Activated naive CD8-positive, alpha-beta T cell treated with anti-CD3 and anti-CD28 coated beads, Interleukin-2, amount 50 U/mL, for 24 hours (primary cell): ENCODE measurements around the gene MAP3K4.
A peak's percentile ranks its signal among the peaks of the same experiment; 100 is the strongest.

Experiments used
- ATAC-seq: fragments of 150-1000 bp; cut with Tn5 transposase; one replicate; pipeline ENCODE4 v1.10.0; 2021
- DNase-seq: peaks from one replicate; pipeline ENCODE4 v3.0.0; 2021
- H3K27ac Mint-ChIP-seq: one replicate; pipeline ENCODE4 v1.8.0; 2021; ENCODE audit warnings: mild to moderate bottlenecking, mixed read lengths
- H3K27me3 Mint-ChIP-seq: one replicate; pipeline ENCODE4 v1.8.0; 2021; ENCODE audit warnings: mixed read lengths
- H3K36me3 Mint-ChIP-seq: one replicate; pipeline ENCODE4 v1.8.0; 2021; ENCODE audit warnings: low read depth, mixed read lengths
- H3K4me1 Mint-ChIP-seq: one replicate; pipeline ENCODE4 v1.8.0; 2021; ENCODE audit warnings: mixed read lengths
- H3K4me3 Mint-ChIP-seq: one replicate; pipeline ENCODE4 v1.8.0; 2021; ENCODE audit warnings: mild to moderate bottlenecking, moderate library complexity, mixed read lengths
- H3K9me3 Mint-ChIP-seq: one replicate; pipeline ENCODE4 v1.8.0; 2021; ENCODE audit warnings: mixed read lengths

The MAP3K4 gene, protein sequence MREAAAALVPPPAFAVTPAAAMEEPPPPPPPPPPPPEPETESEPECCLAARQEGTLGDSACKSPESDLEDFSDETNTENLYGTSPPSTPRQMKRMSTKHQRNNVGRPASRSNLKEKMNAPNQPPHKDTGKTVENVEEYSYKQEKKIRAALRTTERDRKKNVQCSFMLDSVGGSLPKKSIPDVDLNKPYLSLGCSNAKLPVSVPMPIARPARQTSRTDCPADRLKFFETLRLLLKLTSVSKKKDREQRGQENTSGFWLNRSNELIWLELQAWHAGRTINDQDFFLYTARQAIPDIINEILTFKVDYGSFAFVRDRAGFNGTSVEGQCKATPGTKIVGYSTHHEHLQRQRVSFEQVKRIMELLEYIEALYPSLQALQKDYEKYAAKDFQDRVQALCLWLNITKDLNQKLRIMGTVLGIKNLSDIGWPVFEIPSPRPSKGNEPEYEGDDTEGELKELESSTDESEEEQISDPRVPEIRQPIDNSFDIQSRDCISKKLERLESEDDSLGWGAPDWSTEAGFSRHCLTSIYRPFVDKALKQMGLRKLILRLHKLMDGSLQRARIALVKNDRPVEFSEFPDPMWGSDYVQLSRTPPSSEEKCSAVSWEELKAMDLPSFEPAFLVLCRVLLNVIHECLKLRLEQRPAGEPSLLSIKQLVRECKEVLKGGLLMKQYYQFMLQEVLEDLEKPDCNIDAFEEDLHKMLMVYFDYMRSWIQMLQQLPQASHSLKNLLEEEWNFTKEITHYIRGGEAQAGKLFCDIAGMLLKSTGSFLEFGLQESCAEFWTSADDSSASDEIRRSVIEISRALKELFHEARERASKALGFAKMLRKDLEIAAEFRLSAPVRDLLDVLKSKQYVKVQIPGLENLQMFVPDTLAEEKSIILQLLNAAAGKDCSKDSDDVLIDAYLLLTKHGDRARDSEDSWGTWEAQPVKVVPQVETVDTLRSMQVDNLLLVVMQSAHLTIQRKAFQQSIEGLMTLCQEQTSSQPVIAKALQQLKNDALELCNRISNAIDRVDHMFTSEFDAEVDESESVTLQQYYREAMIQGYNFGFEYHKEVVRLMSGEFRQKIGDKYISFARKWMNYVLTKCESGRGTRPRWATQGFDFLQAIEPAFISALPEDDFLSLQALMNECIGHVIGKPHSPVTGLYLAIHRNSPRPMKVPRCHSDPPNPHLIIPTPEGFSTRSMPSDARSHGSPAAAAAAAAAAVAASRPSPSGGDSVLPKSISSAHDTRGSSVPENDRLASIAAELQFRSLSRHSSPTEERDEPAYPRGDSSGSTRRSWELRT (N-terminal part only)

DNA sequence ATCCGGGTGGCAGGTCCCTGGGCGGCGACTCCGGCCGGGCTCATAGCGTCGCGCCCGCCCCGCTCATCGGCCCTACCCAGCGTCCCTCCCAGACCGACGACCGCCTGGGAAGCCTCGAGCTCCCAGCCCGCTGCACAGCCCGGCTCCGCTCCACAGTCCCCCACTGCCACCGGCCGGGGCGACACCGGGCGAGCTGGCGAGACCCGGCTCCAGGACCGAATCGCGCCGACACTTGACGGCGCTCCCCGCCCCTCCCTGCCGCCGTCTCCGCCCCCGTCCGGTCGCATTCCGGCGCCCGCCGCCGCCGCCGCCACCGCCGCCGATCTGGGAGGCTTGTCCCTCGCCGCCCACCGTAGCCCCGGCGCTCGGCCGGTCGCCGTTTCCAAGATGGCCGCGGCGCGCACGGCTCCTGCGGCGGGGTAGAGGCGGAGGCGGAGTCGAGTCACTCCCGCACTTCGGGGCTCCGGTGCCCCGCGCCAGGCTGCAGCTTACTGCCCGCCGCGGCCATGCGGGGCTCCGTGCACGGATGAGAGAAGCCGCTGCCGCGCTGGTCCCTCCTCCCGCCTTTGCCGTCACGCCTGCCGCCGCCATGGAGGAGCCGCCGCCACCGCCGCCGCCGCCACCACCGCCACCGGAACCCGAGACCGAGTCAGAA lies at the start of gene MAP3K4:
MAP3K4 (plus strand) TSS at position 364 of the 655 bp plus-strand sequence; CDS start at position 527, 163 bp downstream.
- peak; percentile 86 for DNase-seq
- Mint-ChIP-seq H3K27me3 (no peaks in the 10 kb centered on the region), H3K36me3 (peaks cover 3% of the 10 kb centered on the region), H3K9me3 (no peaks in the 10 kb centered on the region), H3K27ac (peak within 1 kb of the TSS; percentile 92), H3K4me1 (peaks cover 39% of the 10 kb centered on the region), H3K4me3 (peak within 1 kb of the TSS; percentile 96)
- peak; percentile 79 for ATAC-seq

DNA sequence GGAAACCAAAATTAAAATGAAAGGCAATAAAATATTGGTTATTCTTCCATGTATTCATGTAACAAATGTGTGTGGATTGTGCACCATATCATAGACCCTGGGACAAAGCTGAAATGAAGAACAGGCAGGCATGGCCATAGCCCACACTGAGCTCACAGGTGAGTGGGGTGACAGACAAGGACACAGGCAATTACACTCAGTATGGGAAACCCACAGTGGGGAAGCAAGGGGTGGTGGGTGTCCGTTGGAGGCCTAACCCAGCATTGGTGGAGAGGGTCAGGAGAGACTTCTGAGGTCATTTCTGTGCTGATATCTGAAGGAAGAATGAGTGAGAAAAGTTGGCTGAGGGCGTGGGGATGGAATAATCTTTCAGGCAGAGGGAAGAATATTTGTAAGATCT lies 47.6 kb upstream of the MAP3K4 start:
- Mint-ChIP-seq H3K9me3 (no peaks in the 10 kb centered on the region), H3K4me1 (no peaks in the 10 kb centered on the region), H3K27ac (no peak overlapping the region), H3K27me3 (peaks cover 19% of the 10 kb centered on the region), H3K4me3 (no peak overlapping the region), H3K36me3 (no peaks in the 10 kb centered on the region)
- ATAC-seq (no peak), DNase-seq (no peak)

DNA sequence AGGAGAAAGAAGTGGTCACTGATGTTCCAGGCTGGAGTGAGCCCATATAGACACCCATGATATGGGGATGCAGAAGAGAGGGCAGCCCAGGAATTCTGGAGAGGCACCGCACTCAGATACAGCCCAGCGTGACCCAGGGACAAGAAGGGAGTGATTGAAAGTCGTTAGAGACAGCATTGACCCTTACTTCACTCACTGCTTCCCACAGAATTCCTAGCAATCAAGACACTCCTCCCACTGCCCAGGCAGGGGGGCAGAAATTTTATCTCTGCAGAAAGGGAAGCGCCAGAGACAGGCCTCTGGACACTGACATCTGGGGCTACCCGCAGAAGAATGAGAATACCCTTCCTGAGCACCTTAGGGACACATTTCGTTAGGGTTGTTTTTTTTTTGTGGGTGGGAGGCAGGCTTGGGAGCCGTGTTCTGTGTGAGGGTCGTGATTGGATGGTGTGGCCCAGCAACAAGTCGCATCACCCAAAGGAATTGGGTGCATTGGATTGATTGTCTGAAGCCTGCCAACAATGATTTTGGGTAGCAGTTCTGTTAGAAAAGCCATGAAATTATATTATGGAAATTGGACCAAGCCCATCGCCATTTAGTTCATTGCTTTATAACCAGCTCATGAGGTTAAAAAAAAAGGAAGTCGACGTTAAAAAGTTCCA lies 45.9 kb upstream of the MAP3K4 start:
- ATAC-seq (no peak), DNase-seq (no peak)
- peaks cover 11% of the 10 kb centered on the region for H3K27me3 Mint-ChIP-seq
- H3K4me1 Mint-ChIP-seq: no peaks in the 10 kb centered on the region
- H3K36me3 Mint-ChIP-seq: no peaks in the 10 kb centered on the region
- no peak overlapping the region for H3K27ac Mint-ChIP-seq
- H3K9me3 Mint-ChIP-seq: no peaks in the 10 kb centered on the region
- no peak overlapping the region for H3K4me3 Mint-ChIP-seq

DNA sequence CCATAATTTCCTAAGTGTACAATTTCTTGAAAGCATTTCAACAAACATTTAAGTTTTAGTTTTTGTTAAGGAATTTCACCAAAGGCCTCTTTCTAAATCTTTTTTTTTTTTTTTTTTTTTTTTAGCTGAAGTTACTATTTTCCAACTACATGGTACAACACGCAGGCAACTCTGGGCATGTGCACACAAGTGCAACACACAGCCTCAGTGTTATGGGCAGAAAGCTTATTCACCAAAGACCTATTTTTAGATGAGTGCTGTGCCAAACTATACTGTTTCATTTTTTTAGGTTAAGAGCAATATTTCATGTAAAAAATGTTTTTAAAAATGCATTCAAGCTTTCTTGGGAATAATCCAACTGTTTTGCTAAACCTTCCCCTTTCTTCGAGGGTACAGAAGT lies 42.0 kb upstream of the MAP3K4 start:
- Mint-ChIP-seq H3K27me3 (peaks cover 17% of the 10 kb centered on the region), H3K27ac (no peak overlapping the region), H3K9me3 (no peaks in the 10 kb centered on the region), H3K4me1 (no peaks in the 10 kb centered on the region), H3K4me3 (no peak overlapping the region), H3K36me3 (no peaks in the 10 kb centered on the region)
- DNase-seq (no peak), ATAC-seq (no peak)

DNA sequence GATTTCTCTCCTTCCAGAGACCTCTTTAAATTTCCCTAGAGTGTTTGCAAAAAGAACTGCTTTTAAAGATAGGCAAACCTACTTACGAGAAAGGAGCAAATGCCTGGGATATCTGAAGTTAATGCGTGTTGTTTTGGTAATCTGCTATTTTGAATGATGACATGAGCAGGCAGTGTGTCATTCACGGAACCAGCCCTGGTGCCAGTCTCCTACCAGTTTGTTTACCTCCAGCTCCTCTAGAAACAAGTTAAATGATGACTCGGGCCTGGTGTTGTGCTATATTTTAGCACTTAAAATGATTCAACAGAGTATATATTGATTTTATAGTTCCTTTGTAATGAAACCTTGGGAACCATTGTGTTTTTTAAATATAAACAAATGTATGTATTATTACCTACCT lies 41.1 kb upstream of the MAP3K4 start:
- ATAC-seq (no peak), DNase-seq (no peak)
- no peak overlapping the region for H3K27ac Mint-ChIP-seq
- H3K4me3 Mint-ChIP-seq: no peak overlapping the region
- H3K4me1 Mint-ChIP-seq: no peaks in the 10 kb centered on the region
- H3K9me3 Mint-ChIP-seq: no peaks in the 10 kb centered on the region
- H3K36me3 Mint-ChIP-seq: no peaks in the 10 kb centered on the region
- H3K27me3 Mint-ChIP-seq: peaks cover 21% of the 10 kb centered on the region

DNA sequence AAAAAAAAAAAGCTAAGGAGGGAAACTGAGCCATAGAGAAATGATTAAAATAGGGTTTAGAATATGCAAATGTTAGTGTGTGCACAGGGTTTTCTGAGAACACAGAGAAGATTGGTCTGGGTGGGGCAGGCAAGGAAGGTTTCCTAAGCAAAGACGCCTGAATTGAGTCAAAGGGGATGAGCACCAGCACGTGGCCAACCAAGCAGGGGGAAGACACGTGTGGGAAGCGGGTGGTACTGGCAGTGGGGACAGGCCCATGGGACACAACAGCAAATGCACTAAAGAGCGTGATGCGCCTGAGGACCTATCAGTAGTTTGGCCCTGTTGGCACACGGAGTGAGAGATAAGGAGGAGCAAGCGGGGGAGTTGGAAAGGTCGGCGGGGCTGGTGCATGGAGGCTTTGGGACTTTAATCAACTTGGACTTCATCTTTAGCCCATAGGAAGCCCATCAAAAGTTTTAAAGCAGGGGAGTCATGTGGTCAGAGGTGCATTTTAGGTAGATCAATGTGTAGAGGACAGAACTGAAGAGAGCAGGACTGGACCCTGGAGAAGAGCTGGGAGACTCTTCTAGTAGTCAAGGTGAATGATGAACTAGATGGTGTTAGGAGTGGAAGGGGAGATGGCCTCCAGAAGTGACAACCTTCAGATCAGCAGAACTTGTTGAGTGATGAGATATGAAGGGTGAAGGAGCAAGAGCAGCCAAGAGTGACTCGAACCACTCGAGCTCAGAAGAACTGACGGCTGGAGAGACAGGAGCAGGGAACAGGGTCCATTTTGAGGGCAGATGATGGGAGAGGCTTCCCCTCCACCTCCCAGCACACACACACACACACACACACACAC lies 40.2 kb upstream of the MAP3K4 start:
- no peaks in the 10 kb centered on the region for H3K9me3 Mint-ChIP-seq
- H3K36me3 Mint-ChIP-seq: no peaks in the 10 kb centered on the region
- no peak for DNase-seq
- H3K4me3 Mint-ChIP-seq: no peak overlapping the region
- ATAC-seq: no peak
- peaks cover 22% of the 10 kb centered on the region for H3K27me3 Mint-ChIP-seq
- H3K4me1 Mint-ChIP-seq: no peaks in the 10 kb centered on the region
- no peak overlapping the region for H3K27ac Mint-ChIP-seq

DNA sequence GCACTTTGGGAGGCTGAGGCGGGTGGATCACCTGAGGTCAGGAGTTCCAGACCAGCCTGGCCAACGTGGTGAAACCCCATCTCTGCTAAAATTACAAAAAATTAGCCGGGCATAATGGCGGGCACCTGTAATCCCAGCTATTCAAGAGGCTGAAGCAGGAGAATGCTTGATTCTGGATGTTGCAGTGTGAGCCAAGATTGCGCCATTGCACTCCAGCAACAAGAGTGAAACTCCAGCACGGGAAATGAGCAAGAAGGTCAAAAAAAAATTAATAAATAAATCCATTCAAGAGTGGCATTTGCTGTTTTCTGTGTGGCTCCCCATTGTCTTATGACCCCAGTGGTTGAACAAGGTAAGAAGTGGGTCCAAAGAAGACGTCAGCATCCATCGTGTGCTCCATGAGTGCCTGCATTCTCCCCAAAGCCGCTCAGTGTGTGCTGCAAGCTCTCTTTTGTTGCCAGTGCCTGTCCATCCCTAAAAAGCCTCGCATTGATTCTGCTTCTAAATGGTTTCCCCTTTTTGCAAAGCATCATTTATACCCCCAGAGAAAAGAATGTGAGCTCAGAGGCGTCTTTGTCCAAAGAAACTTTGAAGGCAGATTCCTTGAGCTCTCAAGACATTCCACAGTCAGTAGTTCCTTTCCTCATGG lies 38.8 kb upstream of the MAP3K4 start:
- DNase-seq: no peak
- no peaks in the 10 kb centered on the region for H3K4me1 Mint-ChIP-seq
- H3K4me3 Mint-ChIP-seq: no peak overlapping the region
- no peaks in the 10 kb centered on the region for H3K9me3 Mint-ChIP-seq
- ATAC-seq: no peak
- no peaks in the 10 kb centered on the region for H3K36me3 Mint-ChIP-seq
- H3K27me3 Mint-ChIP-seq: peaks cover 25% of the 10 kb centered on the region
- no peak overlapping the region for H3K27ac Mint-ChIP-seq

DNA sequence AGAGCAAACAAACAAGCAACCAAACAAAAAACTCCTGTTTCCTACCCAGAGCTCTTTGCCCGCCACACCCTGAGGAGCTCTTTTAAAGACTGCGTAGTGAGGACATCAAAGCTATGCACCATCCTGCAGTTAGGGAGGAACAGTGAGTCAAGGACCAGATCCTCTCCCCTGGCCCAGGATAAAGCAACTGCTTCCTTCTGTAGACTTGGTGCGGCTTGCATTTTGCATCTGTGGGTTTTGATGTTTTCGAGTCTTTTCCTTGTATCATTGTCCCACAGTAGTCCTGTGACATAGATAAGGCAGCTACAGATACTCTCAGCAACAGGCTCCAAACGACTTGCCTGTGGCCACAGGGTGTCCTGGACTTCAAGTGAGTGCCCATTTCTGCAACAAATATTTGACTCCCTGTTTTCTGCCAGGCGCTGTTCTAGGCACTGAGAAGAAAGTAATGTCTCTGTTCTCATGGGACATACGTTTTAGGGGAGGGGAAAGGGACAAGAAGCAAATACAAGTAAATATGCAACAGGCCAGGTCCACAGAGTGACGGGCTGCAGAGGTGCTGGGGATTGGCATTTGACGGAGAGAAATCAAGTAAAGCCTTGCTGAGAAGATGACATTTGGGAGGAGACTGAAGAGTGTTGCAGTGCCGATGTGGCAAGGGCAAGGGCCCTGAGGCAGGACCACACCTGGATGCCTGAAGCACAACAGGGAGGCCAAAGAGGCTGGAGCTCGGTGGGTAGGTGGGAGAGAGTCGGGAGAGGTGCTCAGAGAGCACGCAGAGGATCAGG lies 35.9 kb upstream of the MAP3K4 start:
- no peak for ATAC-seq
- H3K27ac Mint-ChIP-seq: no peak overlapping the region
- H3K27me3 Mint-ChIP-seq: peaks cover 27% of the 10 kb centered on the region
- no peaks in the 10 kb centered on the region for H3K36me3 Mint-ChIP-seq
- H3K4me1 Mint-ChIP-seq: no peaks in the 10 kb centered on the region
- DNase-seq: no peak
- no peaks in the 10 kb centered on the region for H3K9me3 Mint-ChIP-seq
- H3K4me3 Mint-ChIP-seq: no peak overlapping the region

DNA sequence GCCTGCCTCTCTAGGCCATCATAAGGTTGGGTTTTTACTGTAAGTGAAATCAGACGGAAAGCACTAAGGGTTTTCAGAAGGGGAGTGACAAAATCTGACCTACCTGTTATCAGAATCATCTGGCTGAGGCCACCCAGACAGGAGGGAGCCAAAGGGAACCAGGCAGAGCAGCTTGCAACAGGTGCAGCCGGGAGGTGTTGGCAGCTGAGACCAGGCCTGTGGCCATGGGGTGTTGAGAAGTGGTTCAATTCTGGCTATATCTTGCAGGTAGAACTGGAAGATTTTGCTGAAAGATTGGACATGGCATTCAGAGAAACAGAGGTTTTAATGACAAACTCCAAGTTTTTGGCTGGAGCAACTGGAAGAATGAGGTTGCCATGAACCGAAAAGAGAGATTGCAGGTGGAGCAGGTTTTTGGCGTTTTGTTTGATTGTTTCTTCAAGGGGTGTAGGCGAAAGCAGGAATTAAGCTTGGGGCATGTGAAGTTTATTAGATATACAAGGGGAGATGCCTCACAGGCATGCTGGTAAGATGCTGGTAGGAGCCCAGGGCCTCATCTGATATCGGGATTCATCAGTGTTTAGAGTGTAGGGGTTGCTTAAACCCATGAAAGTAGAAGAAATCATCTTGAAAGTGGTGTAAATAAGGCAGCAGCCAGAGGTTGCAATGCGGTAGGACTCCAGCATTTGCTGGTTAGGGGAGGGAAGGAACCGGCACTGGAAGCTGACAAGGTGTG lies 35.1 kb upstream of the MAP3K4 start:
- Mint-ChIP-seq H3K36me3 (no peaks in the 10 kb centered on the region), H3K27me3 (peaks cover 22% of the 10 kb centered on the region), H3K27ac (no peak overlapping the region), H3K4me1 (no peaks in the 10 kb centered on the region), H3K4me3 (no peak overlapping the region), H3K9me3 (no peaks in the 10 kb centered on the region)
- no peak for ATAC-seq
- no peak for DNase-seq

DNA sequence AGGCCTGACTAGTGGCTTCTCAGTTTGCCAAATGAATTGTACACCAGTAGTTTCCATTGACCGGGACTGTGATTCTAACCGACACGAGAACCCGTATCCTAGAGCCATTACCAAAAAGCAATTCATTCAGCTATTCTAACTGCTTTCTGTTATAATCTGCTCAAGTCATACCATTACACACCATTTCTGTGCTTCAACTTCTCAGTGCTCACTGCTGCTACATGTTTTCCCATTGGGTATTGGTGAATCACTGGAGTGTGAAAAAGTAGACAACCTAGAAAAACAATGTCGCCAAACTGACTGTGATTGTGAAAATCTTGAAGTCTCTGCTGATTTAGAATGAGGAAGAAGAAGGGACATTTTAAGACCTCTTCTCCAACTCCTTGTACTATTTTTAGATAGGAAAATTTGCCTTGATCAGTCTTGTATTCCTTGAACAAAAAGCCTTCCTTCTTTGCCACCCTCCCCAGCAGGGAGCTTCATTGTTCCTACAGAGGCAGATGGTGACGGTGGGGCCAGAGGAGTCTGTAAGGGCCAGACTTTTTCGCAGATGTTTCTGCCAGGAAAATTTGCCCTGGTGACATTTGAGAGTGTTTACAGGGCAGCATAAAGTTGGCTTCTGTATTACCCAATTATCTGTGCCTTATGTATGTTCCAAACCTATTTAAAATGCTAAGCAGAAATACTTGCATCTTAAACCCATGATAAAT lies 31.7 kb upstream of the MAP3K4 start:
- H3K27ac Mint-ChIP-seq: no peak overlapping the region
- H3K4me1 Mint-ChIP-seq: no peaks in the 10 kb centered on the region
- H3K9me3 Mint-ChIP-seq: no peaks in the 10 kb centered on the region
- DNase-seq (no peak), ATAC-seq (no peak)
- no peak overlapping the region for H3K4me3 Mint-ChIP-seq
- peaks cover 15% of the 10 kb centered on the region for H3K27me3 Mint-ChIP-seq
- H3K36me3 Mint-ChIP-seq: no peaks in the 10 kb centered on the region

DNA sequence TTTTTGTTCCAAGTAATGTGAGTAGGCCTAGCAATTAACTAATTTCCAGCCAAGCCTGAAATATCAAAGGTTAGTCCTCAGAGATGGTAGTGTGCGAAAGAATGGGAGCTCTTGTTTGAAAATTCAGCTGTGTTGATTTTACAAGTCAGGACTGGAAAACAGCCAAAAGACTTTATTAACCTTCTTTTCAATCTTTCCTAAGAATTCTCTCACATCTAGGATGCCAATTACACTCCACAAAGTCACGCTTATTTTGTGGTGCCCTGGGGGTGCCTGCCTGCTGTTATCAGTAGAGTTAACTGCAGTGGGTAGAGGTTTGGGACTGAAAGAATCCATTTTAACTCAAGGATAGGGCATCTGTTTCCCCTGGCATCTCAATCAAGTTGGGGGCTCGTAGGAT lies 30.7 kb upstream of the MAP3K4 start:
- ATAC-seq (no peak), DNase-seq (no peak)
- Mint-ChIP-seq H3K27me3 (peaks cover 11% of the 10 kb centered on the region), H3K9me3 (no peaks in the 10 kb centered on the region), H3K27ac (no peak overlapping the region), H3K4me1 (no peaks in the 10 kb centered on the region), H3K36me3 (no peaks in the 10 kb centered on the region), H3K4me3 (no peak overlapping the region)
